ENCODE data around the gene ZC3H4. TPM values are rescaled to one million over a fixed set of nuclear protein-coding genes. Genes with fewer than 3 reads are reported as not detected.

ZC3H4 gene
- total and polyA plus RNA-seq, 9 of the 15 experiments (the other 6 are each of a cell fraction or from before 2014, with no cell fraction given): 2.2 to 75.6 (median 18.3) TPM

DNA sequence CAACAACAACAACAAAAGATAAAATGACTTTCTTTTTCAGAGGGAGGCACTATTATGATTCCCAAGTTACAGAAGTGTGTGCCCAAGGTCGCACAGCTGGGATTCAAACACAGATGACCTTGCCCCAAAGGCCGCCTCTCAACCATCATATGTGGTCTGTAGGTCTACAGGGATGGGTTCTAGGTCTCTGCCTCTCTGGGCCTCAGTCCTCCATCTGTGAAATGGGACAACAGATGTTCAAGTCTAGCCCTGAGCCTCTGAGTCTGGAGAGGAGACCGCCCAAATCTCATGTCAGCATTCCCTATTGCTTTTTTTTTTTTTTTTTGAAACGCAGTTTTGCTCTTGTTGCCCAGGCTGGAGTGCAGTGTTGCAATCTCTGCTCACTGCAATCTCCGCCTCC lies 89.1 kb downstream of the ZC3H4 start:
- no peak for DNase-seq (ENCODE audit: extremely low read depth in 1 of 4, low spot score in 3 of 4)
- Histone ChIP-seq H3K36me3 (ENCODE audit: control insufficient read depth, insufficient read depth, low read length) (no peaks in the 10 kb centered on the region), H4K20me1 (replicated peaks; ENCODE audit: control insufficient read depth, insufficient read depth, low read length) (no peaks in the 10 kb centered on the region), H3K27me3 (ENCODE audit: control insufficient read depth in 2 of 2, insufficient read depth in 2 of 2, low read length in 2 of 2) (peaks cover 19 to 38% of the 10 kb centered on the region in 2 experiments), H3K9me1 (ENCODE audit: control insufficient read depth, insufficient read depth, low read length) (no peaks in the 10 kb centered on the region), H3K79me2 (ENCODE audit: control insufficient read depth, insufficient read depth, low read length) (no peaks in the 10 kb centered on the region), H3K4me2 (ENCODE audit: insufficient read depth, low read length) (no peak overlapping the region), H2AFZ (ENCODE audit: low read depth, low read length) (no peak overlapping the region), H3K9ac (ENCODE audit: insufficient read depth in 1 of 2, low read depth in 2 of 2, low read length in 2 of 2) (no peak overlapping the region), H3K4me3 (no peak overlapping the region), H3K4me1 (replicated peaks in 1 of 2; ENCODE audit: control insufficient read depth in 2 of 2, insufficient read depth in 2 of 2, low read length in 2 of 2) (peaks cover 0 to 45% of the 10 kb centered on the region in 2 experiments; a peak in 3 of 5 replicates), H3K27ac (ENCODE audit: extremely low read depth, low read depth, low read length) (no peak overlapping the region), H3K9me3 (replicated peaks; ENCODE audit: control insufficient read depth, insufficient read depth, low read depth, low read length) (no peaks in the 10 kb centered on the region)
- TF ChIP-seq CEBPB (tag; IDR thresholded peaks at IDR 0.05) (0 out of 2 replicates have a peak, but pooled peaks have one; percentile 36), YBX1 (IDR thresholded peaks at IDR 0.05) (no peak), BCOR (IDR thresholded peaks at IDR 0.05) (peak; percentile 55; the same call in 1 of the 2 replicates), ZNF695 (CRISPR knock-in tag; IDR thresholded peaks at IDR 0.05) (no peak), KDM1A (IDR thresholded peaks at IDR 0.05) (0 out of 4 replicates have a peak, but pooled peaks have one; percentile 35 to 46), CXXC5 (CRISPR knock-in tag; IDR thresholded peaks at IDR 0.05) (no peak), RBM25 (IDR thresholded peaks at IDR 0.05; ENCODE audit: low read depth, low read length, severe bottlenecking) (peak; percentile 70), POLR2AphosphoS2 (IDR thresholded peaks at IDR 0.05; ENCODE audit: low read length) (no peak)
- TF ChIP-seq, protein P1, sequence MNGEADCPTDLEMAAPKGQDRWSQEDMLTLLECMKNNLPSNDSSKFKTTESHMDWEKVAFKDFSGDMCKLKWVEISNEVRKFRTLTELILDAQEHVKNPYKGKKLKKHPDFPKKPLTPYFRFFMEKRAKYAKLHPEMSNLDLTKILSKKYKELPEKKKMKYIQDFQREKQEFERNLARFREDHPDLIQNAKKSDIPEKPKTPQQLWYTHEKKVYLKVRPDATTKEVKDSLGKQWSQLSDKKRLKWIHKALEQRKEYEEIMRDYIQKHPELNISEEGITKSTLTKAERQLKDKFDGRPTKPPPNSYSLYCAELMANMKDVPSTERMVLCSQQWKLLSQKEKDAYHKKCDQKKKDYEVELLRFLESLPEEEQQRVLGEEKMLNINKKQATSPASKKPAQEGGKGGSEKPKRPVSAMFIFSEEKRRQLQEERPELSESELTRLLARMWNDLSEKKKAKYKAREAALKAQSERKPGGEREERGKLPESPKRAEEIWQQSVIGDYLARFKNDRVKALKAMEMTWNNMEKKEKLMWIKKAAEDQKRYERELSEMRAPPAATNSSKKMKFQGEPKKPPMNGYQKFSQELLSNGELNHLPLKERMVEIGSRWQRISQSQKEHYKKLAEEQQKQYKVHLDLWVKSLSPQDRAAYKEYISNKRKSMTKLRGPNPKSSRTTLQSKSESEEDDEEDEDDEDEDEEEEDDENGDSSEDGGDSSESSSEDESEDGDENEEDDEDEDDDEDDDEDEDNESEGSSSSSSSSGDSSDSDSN (IDR thresholded peaks at IDR 0.05; ENCODE audit: borderline replicate concordance in 1 of 2, low read depth in 2 of 2, low read length in 2 of 2): no peak
- TF ChIP-seq, protein P2, sequence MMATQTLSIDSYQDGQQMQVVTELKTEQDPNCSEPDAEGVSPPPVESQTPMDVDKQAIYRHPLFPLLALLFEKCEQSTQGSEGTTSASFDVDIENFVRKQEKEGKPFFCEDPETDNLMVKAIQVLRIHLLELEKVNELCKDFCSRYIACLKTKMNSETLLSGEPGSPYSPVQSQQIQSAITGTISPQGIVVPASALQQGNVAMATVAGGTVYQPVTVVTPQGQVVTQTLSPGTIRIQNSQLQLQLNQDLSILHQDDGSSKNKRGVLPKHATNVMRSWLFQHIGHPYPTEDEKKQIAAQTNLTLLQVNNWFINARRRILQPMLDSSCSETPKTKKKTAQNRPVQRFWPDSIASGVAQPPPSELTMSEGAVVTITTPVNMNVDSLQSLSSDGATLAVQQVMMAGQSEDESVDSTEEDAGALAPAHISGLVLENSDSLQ (IDR thresholded peaks at IDR 0.05): no peak
- in situ Hi-C loops (cut with MboI) (no loop called here), intact Hi-C loops (cut with micrococcal nuclease) (no loop called here)
- POLR2A ChIA-PET: interaction anchor here (1.5 to 1.7 kb wide), 2 partner anchors 12 to 13 kb away, joined by 4 to 7 read pairs; no protein-coding TSS in a partner anchor
- no peak for FAIRE-seq
- WGBS (ENCODE audit: insufficient coverage, low coverage, missing lambda C conversion rate): 23% methylated on average over 4 of the region's 5 CpGs
- BruUV-seq (replicated peaks): no TSS peak
- ATAC-seq: no peak
- CTCF ChIA-PET (ENCODE audit: low intra/inter-chr PET ratio): no interaction called here
